GM21360 (cell line): ENCODE measurements around the gene UBALD1.
A peak's percentile ranks its signal among the peaks of the same experiment; 100 is the strongest.

Source experiments
- ATAC-seq: cut with Tn5 transposase; IDR thresholded peaks from one replicate; pipeline ENCODE4 v1.9.1; 2021; ENCODE audit warnings: mild to moderate bottlenecking, moderate library complexity; ENCODE audit not compliant: unreplicated experiment

Gene UBALD1

DNA sequence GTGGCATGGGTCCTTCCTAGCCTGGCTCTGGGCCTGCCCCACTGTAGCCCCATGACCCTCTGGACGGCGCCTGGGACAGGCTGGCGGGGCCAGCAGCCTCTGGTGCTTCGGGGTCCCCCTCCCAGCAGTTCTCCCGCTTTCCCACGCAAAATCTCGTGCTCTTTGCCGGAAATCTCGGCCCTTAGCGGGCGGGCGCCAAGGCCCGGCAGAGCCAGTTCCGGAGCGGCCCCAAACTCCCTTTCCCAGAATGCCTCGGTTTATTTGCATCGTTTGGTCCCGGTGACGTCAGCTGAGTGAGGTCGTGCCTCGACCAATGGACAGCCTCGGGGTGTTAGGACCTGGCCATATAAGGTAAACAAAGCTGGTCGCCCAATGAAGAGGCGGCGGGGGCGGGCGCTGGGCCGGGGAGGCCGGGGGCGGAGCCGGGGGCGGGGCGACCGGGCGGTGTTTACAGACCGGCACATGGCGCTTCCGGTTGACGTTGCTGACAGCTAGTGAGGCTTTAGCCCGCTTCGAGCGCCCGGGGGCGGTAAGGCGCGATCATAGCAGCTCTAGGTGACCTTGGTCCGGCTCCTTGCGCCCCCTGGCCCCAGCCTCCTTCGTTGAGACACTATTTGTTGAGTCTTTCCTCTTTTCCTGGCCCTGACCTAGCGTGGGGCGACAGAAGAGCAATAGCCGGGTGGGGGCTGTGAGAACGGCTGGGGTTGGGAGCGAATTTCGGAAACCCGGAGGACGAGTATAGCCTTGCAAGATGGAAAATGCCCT lies 1.5 kb upstream of the UBALD1 start:
- peak; percentile 68 for ATAC-seq

- no peak for ATAC-seq
These were observed 827 bp upstream of the UBALD1 start for GRCh38 chr16:4615384-4616046.

GRCh38 chr16:4613636-4614570 lies 785 bp downstream of the UBALD1 start:
- ATAC-seq, result no peak

DNA sequence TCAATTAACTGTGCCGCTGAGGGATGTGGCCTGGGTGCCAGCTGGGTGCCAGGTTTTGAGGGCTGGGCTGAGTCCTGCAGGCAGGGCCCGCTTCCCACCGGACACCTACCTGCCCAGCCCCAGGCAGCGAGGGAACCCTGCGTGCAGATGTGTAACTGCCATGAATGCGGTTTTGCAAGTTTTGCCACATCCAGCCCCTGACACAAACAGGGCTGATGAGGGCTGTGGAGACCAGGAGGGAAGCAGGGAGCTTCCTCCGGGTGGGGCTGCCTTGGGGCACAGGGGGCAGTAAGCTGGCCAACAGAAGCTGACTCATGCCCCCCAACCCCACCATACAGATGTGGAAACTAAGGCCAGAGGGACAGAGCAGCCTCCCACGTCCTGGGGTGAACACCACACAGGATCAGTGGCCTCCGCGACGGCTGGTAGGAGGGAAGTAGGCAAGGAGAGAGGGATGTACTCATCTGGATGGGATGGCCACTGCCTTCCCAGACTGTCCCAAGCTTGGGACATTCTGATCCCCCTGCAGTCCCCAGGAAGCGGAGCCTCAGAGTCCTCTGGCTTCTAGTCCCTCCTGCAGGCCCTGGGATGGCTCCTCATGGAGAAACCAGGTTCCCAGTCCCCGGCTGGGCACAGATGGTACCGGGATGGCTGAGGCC lies 1.6 kb downstream of the UBALD1 start:
- ATAC-seq, result no peak

- ATAC-seq, result no peak
These were observed 2.2 kb downstream of the UBALD1 start for GRCh38 chr16:4612474-4612931.

GRCh38 chr16:4611337-4612021 lies 3.2 kb downstream of the UBALD1 start:
- ATAC-seq, result no peak

- ATAC-seq, result no peak
These were observed 4.4 kb downstream of the UBALD1 start for GRCh38 chr16:4610011-4611005.

GRCh38 chr16:4609200-4610010 lies 5.3 kb downstream of the UBALD1 start:
- no peak for ATAC-seq

DNA sequence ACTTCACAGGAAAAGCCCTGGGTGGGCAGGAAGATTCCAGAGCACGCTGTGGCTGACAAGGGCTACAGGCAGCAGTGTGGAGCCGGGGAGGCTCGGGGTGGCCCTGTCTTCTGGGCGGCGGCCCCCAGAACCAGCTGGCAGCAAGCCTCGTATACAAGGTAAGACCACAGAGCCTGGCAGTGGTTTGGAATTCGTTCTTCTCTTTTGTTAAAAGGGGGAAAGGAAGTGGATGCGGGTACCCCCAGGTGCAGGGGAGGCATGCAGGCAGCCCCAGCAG lies 6.0 kb downstream of the UBALD1 start:
- no peak for ATAC-seq

DNA sequence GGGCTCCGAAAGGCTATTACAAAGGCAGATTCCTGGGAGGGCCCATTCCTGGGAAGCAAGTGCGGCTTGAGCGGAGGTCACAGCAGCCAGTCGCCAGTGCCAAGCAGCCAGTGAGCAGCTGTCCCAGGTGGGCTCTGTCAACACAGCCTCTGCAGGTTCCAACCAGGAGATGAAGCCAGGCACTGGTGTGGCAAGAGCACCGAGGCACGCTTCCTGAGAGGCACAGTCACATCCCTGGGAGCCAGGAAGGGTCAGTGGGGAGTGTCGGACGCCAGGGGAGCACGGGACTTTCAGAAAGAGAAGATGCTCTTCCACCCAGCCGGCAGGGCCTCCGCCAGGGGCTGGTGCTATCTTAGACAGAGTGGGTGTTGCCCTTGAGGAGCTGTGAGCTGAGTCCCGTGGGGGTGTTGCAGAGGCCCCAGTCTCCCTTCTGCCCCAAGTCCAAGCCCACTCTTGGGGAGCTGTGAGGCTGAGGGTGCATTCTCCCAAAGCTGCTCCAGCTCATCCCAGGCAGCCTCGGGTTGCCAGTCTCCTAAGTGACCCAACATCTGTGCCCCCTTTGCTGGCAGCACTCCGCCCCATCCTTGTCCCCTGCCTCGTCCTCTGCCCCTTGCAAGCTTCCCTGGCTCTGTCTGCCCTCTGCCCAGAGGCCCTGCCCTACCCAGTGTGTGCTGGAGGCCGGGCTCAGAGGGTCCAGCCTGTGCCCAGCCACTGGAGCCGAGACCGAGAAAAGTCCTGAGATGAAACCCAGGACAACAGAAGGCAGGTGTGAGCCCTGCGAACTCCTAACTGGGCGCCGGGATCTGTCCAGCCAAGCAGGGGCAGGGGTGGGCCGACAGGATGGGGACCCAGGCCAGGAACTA lies 6.6 kb downstream of the UBALD1 start:
- ATAC-seq, result no peak

GRCh38 chr16:4606354-4606753 lies 8.3 kb downstream of the UBALD1 start:
- ATAC-seq, result no peak

GRCh38 chr16:4604401-4604800 lies 10.3 kb downstream of the UBALD1 start:
- no peak for ATAC-seq

DNA sequence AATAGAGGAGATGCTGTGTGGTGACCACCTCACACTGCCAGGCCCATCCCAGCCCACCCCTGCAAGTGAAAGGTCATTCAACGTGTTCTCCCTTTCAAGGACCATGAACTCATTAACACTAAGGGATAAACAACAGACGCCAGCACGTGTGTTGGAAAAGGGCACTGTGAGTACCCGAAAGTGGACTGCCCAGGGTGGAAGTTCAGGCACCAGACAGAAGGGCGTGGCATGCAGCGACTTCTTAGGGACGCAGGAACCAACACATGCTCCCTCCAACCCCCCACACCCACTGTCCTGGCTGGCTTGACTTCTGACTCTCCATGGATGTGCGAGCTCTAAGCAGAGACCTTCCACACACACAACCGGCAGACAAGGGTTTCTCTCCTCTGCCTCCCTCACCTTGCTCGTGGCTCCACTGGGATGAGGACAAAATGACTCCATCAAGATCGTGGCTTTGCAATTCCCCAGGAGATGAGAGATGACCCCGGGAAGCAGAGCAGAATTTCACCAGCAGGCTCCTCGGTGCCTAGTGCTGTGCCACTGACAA lies 11.0 kb downstream of the UBALD1 start:
- no peak for ATAC-seq

GRCh38 chr16:4602331-4602730 lies 12.4 kb downstream of the UBALD1 start:
- no peak for ATAC-seq

DNA sequence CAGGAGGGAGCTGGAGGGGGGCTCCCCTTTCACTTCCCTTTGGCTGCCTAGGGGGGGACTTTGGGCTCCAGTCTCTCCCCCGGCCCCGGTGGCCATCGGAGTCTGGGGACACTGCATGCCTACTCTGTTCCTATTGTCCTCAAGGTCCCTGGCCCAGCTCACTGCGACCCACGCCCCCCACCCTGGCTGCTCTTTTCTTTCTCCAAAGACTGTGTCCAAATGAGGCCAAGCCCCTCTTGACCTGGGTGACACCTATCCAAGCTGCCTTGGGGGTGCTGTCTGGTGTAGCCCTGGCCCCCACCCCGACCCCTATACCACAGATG lies 12.9 kb downstream of the UBALD1 start:
- ATAC-seq, result no peak

GRCh38 chr16:4601036-4601863 lies 13.4 kb downstream of the UBALD1 start:
- no peak for ATAC-seq

DNA sequence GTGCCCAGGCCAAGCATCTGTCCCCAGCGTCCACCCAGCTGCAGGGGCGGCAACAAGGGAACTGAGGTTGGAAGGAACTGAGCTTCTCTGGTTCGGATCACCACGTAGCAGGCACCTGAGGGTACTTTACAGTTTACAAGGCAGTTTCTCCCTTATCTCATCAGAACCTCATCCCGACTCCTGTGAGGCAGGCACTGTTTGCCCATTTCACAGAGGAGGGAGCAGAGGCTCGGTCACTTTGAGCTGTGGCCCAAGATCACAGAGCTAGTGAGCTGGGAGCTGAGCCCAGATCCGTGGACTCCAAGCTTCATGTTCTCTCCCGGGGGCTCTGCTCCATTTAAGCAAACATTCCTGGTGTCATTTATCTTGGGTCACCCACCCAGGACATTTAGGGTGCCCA lies 15.1 kb downstream of the UBALD1 start:
- no peak for ATAC-seq
